Upper lobe of left lung (tissue), 6 donors: ENCODE results near the gene AP1G1. TPM values are rescaled to one million over a fixed set of nuclear protein-coding genes. Genes with fewer than 3 reads are reported as not detected.

Experiments
- ATAC-seq, 2 donors: fragments of 200-7000 bp; cut with Tn5 transposase; one replicate each; pipeline ENCODE4 v1.9.1; 2022; ENCODE audit warnings: mild to moderate bottlenecking in 2 of 2, moderate library complexity in 2 of 2; ENCODE audit not compliant: low FRiP score in 2 of 2
- DNase-seq, 2 donors: peaks; one replicate each; pipeline ENCODE4 v3.0.0-alpha.2; 2019 to 2020
- H3K27ac ChIP-seq, 4 donors: fragments of 200-600 bp; sonication (generic); one replicate each; pipeline ENCODE4 v1.5.1; 2016 to 2019
- H3K27me3 ChIP-seq, 4 donors: fragments of 200-600 bp; sonication (generic); one replicate each; pipeline ENCODE4 v1.5.1; 2017 to 2019
- H3K36me3 ChIP-seq, 4 donors: fragments of 200-600 bp; sonication (generic); one replicate each; pipeline ENCODE4 v1.5.1; 2016 to 2019
- H3K4me1 ChIP-seq, 4 donors: fragments of 200-600 bp; sonication (generic); one replicate each; pipeline ENCODE4 v1.5.1; 2018 to 2019
- H3K4me3 ChIP-seq, 4 donors: fragments of 200-600 bp; sonication (generic); one replicate each; pipeline ENCODE4 v1.5.1; 2017 to 2019; ENCODE audit warnings: mild to moderate bottlenecking in 2 of 4, moderate library complexity in 1 of 4
- H3K9me3 ChIP-seq, 4 donors: fragments of 200-600 bp; sonication (generic); one replicate each; pipeline ENCODE4 v1.5.1; 2018 to 2019
- EP300 ChIP-seq, 4 donors: sonication (generic); formaldehyde crosslinking; IDR thresholded peaks; one replicate each; pipeline ENCODE4 v1.5.1; 2017; ENCODE audit warnings: antibody characterized with exemption in 4 of 4, control low read depth in 2 of 4
- POLR2A ChIP-seq, 4 donors: fragments of 450-650 bp; IDR thresholded peaks; one replicate each; pipeline ENCODE4 v1.5.1; 2016 to 2017; ENCODE audit warnings: antibody characterized with exemption in 4 of 4, mild to moderate bottlenecking in 2 of 4
- POLR2AphosphoS5 ChIP-seq, 2 donors: sonication (generic); formaldehyde crosslinking; IDR thresholded peaks; one replicate each; pipeline ENCODE4 v1.5.1; 2017; ENCODE audit warnings: antibody characterized with exemption in 2 of 2
- WGBS, 2 donors: methylation state at CpG; one replicate each; pipeline ENCODE4 v1.1.5; 2017 to 2018; 5-methylcytosine and 5-hydroxymethylcytosine counted together
- total RNA-seq, 6 donors: library from RNA; depleted of rRNA in 4 of 6; stranded (reverse); fragments of >200 nt in 4 of 6; gene quantifications; one replicate each; pipeline versions ENCODE4 v1.1.0 to v1.2.1, GENCODE V29; 2016 to 2021
- TF ChIP-seq, protein P1 (sequence below), 6 experiments: fragments of 450-650 bp in 4 of 6; fragments of 200-600 bp in 2 of 6; sonication (generic) in 2 of 6; IDR thresholded peaks; one replicate each; pipeline ENCODE4 v1.5.1; 2016 to 2019; ENCODE audit warnings: antibody characterized with exemption in 6 of 6
- donor health status: DM: no; HTN: no; CAD: no; lungs with moderate emphysema.
- donor health status: DM: no; HTN: yes; CAD: no; lungs with severe emphysema.

The AP1G1 gene
- total RNA-seq, 6 donors from 2014 or later, result 63.7 to 145 (median 88.6) TPM

DNA sequence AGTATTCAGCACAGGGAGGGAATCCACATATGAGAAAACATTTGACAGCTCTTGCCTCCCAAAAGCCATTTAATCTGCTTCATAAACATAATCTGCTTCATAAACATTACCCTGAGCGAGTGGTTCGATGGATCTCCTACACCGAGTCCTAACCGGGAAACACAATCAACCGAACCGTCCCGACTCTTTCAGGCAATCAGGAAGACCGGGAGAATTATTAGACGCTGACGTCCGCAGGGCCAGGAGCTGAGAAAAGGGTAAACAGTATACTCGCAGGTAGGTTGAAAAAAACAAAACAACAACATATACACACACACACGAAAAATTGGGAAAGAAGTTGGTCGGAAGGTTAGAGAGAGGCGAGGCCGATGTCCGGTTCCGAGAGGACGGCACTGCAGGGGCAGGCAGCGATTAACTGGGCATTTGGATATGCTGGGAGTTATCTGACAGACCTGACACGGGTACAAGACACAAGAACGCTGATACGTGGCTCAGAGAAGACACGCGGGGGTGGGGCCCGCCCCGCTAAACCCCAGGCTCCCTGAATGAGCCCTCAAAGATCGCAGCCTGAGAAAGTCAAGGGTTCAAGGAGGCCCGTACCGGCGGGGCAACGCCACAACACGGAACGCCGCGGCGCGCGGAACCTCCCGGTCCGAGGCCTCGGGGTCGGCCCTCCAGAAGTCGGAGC, 585 bp downstream of the AP1G1 start:
- ATAC-seq, result peak; percentile 3 to 68
- peak in 1 of 2 donors; percentile 34 for DNase-seq
- Histone ChIP-seq H3K27ac (peak overlapping the region; percentile 96 to 99 (median 98)), H3K36me3 (peaks cover 0 to 14% (median under 1%) of the 10 kb centered on the region in 4 donors), H3K4me1 (peaks cover 23 to 42% (median 33%) of the 10 kb centered on the region in 4 donors), H3K9me3 (no peaks in the 10 kb centered on the region), H3K27me3 (no peaks in the 10 kb centered on the region), H3K4me3 (peak overlapping the region; percentile 70 to 100 (median 90))
- no peak for TF ChIP-seq POLR2AphosphoS5 (IDR thresholded peaks at IDR 0.05)
- no peak for TF ChIP-seq EP300 (IDR thresholded peaks at IDR 0.05)
- TF ChIP-seq, protein P1, sequence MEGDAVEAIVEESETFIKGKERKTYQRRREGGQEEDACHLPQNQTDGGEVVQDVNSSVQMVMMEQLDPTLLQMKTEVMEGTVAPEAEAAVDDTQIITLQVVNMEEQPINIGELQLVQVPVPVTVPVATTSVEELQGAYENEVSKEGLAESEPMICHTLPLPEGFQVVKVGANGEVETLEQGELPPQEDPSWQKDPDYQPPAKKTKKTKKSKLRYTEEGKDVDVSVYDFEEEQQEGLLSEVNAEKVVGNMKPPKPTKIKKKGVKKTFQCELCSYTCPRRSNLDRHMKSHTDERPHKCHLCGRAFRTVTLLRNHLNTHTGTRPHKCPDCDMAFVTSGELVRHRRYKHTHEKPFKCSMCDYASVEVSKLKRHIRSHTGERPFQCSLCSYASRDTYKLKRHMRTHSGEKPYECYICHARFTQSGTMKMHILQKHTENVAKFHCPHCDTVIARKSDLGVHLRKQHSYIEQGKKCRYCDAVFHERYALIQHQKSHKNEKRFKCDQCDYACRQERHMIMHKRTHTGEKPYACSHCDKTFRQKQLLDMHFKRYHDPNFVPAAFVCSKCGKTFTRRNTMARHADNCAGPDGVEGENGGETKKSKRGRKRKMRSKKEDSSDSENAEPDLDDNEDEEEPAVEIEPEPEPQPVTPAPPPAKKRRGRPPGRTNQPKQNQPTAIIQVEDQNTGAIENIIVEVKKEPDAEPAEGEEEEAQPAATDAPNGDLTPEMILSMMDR (IDR thresholded peaks at IDR 0.05), result no peak
- no peak for TF ChIP-seq POLR2A (IDR thresholded peaks at IDR 0.05)
- WGBS, 2 donors, result 1% methylated on average over 26 to 44 of the region's 44 CpGs

DNA sequence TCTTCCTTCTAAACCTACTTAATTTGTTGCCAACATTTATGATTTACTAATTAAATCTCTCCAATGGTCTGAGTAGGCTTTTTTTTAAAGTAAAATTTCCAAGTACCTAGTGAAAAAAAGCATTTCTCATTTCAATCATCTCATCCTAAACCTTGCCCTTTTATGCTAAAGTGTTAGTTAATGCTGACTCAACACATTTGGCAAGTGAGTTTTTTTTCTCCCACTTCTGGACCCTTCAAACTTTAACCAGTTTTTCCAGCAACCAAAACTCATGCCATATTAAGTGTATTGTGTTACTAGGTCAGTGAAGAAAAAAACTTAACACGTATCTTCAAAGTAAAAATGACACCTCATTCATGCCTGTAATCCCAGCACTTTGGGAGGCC, 5.3 kb downstream of the AP1G1 start:
- Histone ChIP-seq H3K4me1 (peaks cover 27 to 29% (median 28%) of the 10 kb centered on the region in 4 donors), H3K27me3 (no peaks in the 10 kb centered on the region), H3K9me3 (no peaks in the 10 kb centered on the region), H3K27ac (no peak overlapping the region), H3K4me3 (no peak overlapping the region), H3K36me3 (peaks cover 0 to 43% (median 14%) of the 10 kb centered on the region in 4 donors)
- ATAC-seq (no peak), DNase-seq (no peak)
- no peak for TF ChIP-seq POLR2AphosphoS5 (IDR thresholded peaks at IDR 0.05)
- no peak for TF ChIP-seq EP300 (IDR thresholded peaks at IDR 0.05)
- TF ChIP-seq POLR2A (IDR thresholded peaks at IDR 0.05), result no peak
- TF ChIP-seq, protein P1 (IDR thresholded peaks at IDR 0.05), result no peak
- 60 to 72% methylated on average over 1 of the region's 1 CpG for WGBS, 2 donors

GRCh38 chr16:71796501-71797097, 12.0 kb downstream of the AP1G1 start:
- H3K9me3 ChIP-seq, result no peaks in the 10 kb centered on the region
- no peaks in the 10 kb centered on the region for H3K27me3 ChIP-seq
- H3K4me1 ChIP-seq, result peaks cover 5 to 30% (median 15%) of the 10 kb centered on the region in 4 donors
- ATAC-seq, result no peak
- H3K36me3 ChIP-seq, result peaks cover 0 to 41% (median 17%) of the 10 kb centered on the region in 4 donors
- no peak for DNase-seq
- no peak overlapping the region for H3K4me3 ChIP-seq
- no peak overlapping the region for H3K27ac ChIP-seq
- TF ChIP-seq, protein P1 (IDR thresholded peaks at IDR 0.05), result no peak
- no peak for TF ChIP-seq EP300 (IDR thresholded peaks at IDR 0.05)
- no peak for TF ChIP-seq POLR2A (IDR thresholded peaks at IDR 0.05)
- no peak for TF ChIP-seq POLR2AphosphoS5 (IDR thresholded peaks at IDR 0.05)
- WGBS, 2 donors, result 87 to 99% methylated on average over 2 of the region's 2 CpGs

DNA sequence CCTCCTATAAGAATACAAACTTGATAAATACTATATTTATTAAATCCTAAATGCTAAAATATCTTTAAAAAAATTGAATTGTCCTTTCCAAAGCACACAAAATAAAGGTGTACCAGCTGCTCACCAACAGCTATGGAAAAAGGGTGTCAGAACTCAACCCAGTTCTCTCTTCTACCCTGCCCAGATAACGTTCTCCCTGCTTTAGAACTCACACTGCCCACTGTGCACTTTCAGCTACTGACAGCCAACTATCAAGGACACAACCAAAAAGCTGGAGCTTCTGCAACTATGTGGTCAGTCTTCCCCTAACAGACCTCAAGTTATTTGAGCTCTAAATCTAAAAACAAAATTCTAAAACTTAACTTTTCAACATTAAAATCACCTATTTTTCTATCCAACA, 13.7 kb downstream of the AP1G1 start:
- ATAC-seq (no peak), DNase-seq (no peak)
- H3K9me3 ChIP-seq, result no peaks in the 10 kb centered on the region
- H3K4me3 ChIP-seq, result no peak overlapping the region
- H3K4me1 ChIP-seq, result peaks cover 12 to 37% (median 25%) of the 10 kb centered on the region in 4 donors
- TF ChIP-seq, protein P1 (IDR thresholded peaks at IDR 0.05), result no peak
- TF ChIP-seq EP300 (IDR thresholded peaks at IDR 0.05), result no peak
- TF ChIP-seq POLR2A (IDR thresholded peaks at IDR 0.05), result no peak
- no peak for TF ChIP-seq POLR2AphosphoS5 (IDR thresholded peaks at IDR 0.05)
- no peak overlapping the region for H3K27ac ChIP-seq
- H3K36me3 ChIP-seq, result peaks cover 0 to 28% (median 13%) of the 10 kb centered on the region in 4 donors
- no peaks in the 10 kb centered on the region for H3K27me3 ChIP-seq
- WGBS, 2 donors, result 62 to 72% methylated on average over 1 of the region's 1 CpG
